Measurements from ENCODE around the gene IL10.

DNA sequence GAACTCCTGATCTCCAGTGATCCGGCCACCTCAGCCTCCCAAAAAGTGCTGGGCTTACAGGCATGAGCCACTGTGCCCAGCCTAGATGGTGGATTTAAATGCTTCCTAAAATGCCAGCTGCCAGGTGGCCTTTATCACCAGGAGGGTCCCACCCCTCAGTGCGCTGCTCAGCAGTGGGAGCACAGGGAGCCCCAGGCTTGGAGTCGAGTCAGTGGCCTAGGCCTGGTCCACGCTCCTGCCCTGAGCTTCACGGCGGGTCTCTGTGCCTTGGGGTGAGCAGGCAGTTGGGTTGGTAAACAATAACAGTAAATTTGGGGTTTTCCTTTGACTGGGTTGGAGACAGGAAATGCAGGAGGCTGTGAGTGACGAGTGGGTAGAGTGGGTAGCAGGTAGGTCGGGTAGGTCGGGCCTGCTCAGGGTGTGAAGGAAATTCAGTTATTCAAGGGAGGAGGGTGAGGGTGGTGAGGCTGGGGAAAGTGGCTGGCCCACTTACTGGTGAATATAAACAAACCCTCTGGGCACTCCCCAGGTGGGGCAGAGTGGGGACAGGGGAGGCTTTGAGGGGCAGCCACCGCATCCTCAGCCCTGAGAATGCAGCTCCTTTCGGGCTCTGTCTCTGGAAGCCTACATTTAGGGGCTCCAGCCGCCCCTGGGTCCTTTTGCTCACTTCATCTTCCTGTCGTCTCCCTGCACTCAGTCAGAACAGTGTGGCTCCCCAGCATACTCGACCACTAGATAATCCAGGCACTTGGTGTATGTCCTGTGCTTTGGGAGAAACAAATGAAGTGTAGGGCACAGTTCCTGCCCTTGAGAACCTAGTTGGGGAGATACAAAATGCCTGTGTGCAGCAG lies 35.2 kb downstream of the IL10 start:
- TF ChIP-seq, protein P1, sequence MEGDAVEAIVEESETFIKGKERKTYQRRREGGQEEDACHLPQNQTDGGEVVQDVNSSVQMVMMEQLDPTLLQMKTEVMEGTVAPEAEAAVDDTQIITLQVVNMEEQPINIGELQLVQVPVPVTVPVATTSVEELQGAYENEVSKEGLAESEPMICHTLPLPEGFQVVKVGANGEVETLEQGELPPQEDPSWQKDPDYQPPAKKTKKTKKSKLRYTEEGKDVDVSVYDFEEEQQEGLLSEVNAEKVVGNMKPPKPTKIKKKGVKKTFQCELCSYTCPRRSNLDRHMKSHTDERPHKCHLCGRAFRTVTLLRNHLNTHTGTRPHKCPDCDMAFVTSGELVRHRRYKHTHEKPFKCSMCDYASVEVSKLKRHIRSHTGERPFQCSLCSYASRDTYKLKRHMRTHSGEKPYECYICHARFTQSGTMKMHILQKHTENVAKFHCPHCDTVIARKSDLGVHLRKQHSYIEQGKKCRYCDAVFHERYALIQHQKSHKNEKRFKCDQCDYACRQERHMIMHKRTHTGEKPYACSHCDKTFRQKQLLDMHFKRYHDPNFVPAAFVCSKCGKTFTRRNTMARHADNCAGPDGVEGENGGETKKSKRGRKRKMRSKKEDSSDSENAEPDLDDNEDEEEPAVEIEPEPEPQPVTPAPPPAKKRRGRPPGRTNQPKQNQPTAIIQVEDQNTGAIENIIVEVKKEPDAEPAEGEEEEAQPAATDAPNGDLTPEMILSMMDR (IDR thresholded peaks at IDR 0.05): no peak
- TF ChIP-seq EP300 (IDR thresholded peaks at IDR 0.05) (no peak), POLR2AphosphoS5 (IDR thresholded peaks at IDR 0.05) (peak in 1 of 2 donors; percentile 17)

All from upper lobe of left lung (tissue), 4 donors.